ENCODE results near the gene MLST8.

Gene MLST8

GRCh38 chr16:2205104-2205966 is at the start of gene MLST8:
TSS of gene MLST8 (plus strand) at chr16:2205454. CDS start at chr16:2206086, 632 bp downstream.
- peak; percentile 70 for DNase-seq (ENCODE audit: low read depth)

- no peak for DNase-seq (ENCODE audit: low read depth)
Observed at GRCh38 chr16:2155977-2156848, 49.0 kb upstream of the MLST8 start.

GRCh38 chr16:2156849-2157224 is 48.4 kb upstream of the MLST8 start:
- DNase-seq (ENCODE audit: low read depth) = no peak

GRCh38 chr16:2157480-2158261 is 47.6 kb upstream of the MLST8 start:
- no peak for DNase-seq (ENCODE audit: low read depth)

- no peak for DNase-seq (ENCODE audit: low read depth)
Observed at GRCh38 chr16:2158262-2158638, 47.0 kb upstream of the MLST8 start.

- DNase-seq (ENCODE audit: low read depth) = no peak
Observed at GRCh38 chr16:2159175-2159838, 45.9 kb upstream of the MLST8 start.

GRCh38 chr16:2160915-2161551 is 44.2 kb upstream of the MLST8 start:
- no peak for DNase-seq (ENCODE audit: low read depth)

GRCh38 chr16:2161911-2162310 is 43.3 kb upstream of the MLST8 start:
- no peak for DNase-seq (ENCODE audit: low read depth)

- no peak for DNase-seq (ENCODE audit: low read depth)
Observed at GRCh38 chr16:2162676-2163118, 42.6 kb upstream of the MLST8 start.

GRCh38 chr16:2163211-2163881 is 41.9 kb upstream of the MLST8 start:
- no peak for DNase-seq (ENCODE audit: low read depth)

GRCh38 chr16:2165861-2166260 is 39.4 kb upstream of the MLST8 start:
- no peak for DNase-seq (ENCODE audit: low read depth)

GRCh38 chr16:2166263-2167067 is 38.8 kb upstream of the MLST8 start:
- DNase-seq (ENCODE audit: low read depth) = no peak

GRCh38 chr16:2167068-2167638 is 38.1 kb upstream of the MLST8 start:
- DNase-seq (ENCODE audit: low read depth) = no peak

- no peak for DNase-seq (ENCODE audit: low read depth)
Observed at GRCh38 chr16:2170080-2170479, 35.2 kb upstream of the MLST8 start.

- no peak for DNase-seq (ENCODE audit: low read depth)
Observed at GRCh38 chr16:2170587-2171435, 34.4 kb upstream of the MLST8 start.

- no peak for DNase-seq (ENCODE audit: low read depth)
Observed at GRCh38 chr16:2171601-2172178, 33.6 kb upstream of the MLST8 start.

- no peak for DNase-seq (ENCODE audit: low read depth)
Observed at GRCh38 chr16:2172688-2173335, 32.4 kb upstream of the MLST8 start.

- no peak for DNase-seq (ENCODE audit: low read depth)
Observed at GRCh38 chr16:2173366-2173765, 31.9 kb upstream of the MLST8 start.
